Right hindlimb (tissue), 1 donor: ENCODE data around the gene TESK1.
A peak's percentile ranks its signal among the peaks of the same experiment; 100 is the strongest.

Experiments used
- DNase-seq: peaks from one replicate; pipeline ENCODE4 v3.0.0-alpha.2; 2018

The TESK1 gene

DNA sequence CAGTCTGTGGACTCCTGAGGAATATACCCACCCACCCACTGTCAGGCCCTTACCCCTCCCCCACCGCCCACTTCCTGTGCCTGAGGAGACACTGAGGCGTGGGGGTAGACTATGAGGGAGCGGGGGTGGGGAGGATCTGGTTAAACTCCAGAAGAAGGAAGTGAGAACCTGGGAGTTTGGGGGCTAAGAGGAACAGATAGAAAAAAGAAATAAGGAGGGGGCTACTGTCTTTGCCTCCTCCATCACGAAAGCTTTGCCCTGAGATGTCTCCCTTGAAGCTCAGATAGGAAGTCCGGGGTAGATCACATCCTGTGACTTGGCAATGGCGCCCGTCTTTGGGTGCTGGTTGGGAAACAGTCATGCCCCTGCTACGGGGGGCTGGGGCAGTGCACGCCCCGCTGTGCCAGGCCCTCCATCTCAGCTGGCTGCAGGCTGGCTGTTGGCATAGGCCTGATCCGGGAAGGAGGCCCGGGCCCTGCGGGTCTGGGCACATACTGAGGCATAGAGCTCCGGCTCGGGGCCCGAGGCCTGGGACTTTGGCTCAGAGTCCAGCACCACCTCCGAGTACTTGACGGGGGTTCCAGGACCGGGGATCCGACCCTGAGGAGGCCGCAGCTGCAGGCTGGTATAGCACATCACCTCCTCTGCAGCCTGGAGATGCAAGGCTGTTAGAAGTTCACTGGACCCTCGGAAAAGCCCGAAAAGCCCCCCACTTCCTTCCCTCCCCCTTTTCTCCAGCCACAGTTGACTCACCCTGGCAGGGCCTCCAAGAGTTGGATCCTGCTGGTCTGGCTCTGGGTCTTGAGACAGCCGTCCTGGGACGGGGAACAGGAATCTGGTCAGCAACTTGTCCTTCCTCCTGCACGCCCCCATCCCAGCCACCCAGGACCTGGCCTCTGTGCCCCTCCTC is 44.6 kb downstream of the TESK1 start:
- no peak for DNase-seq

DNA sequence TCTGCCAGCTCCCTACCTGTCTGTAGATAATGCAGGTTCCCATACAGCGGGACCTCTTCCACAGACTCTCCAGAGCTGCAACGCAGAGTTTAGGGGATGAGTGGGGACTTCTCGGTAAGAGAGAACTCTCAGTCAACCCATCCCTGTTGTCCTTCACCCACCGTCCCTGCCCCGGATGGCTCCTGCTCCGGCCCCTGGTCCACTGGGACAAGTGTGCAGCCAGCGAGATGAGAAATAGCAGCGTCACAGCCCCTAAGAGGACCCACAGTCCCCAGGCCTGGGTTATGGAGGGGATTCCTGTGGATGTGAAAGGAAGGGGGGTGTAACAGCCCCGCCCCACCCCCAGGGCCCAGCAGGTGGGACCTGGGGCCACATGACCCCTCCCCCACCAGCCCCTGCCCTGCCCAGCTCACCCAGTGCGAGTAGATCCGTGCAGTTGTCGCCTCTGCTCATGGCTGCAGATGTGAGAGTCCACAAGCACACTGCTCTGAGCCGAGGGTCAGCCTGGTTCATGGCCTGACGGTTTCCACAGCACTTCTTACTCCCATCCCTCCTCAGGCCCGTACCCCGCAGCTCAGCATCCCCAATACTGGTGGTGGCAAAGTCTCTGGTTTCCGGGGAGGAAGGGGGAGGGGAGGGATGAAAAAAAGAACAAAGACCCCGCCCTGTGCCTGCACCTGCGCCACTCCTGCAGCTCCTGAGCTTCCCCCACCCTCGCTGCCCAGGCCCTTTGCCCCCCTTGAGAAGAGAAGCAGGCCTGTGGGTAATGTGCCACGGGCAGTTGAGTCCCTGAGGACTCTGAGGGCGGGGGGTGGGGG is 45.5 kb downstream of the TESK1 start, which contains the start of gene SIT1:
TSS of gene SIT1 (minus strand) at position 591 of the 818 bp plus-strand sequence. CDS start at position 513, 78 bp downstream.
- no peak for DNase-seq

- DNase-seq = no peak
These were observed 47.1 kb downstream of the TESK1 start for GRCh38 chr9:35651956-35652828.

- DNase-seq = no peak
These were observed 47.8 kb downstream of the TESK1 start for GRCh38 chr9:35652829-35653209.

DNA sequence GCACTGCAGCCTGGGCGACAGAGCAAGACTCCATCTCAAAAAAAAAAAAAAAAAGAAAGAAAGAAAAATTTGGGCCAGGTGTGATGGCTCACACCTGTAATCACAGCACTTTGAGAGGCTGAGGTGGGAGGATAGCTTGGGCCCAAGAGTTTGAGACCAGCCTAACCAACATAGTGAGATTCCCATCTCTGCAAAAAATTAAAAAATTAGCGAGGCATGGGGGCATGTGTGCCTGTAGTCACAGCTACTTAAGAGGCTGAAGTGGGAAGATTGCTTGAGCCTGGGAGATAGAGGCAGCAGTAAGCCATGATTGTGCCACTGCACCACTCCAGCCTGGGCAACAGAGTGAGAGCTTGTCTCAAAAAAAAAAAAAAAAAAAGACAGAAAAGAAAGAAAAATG is 48.5 kb downstream of the TESK1 start:
- no peak for DNase-seq

GRCh38 chr9:35656348-35656747 is 51.3 kb downstream of the TESK1 start:
- DNase-seq = no peak

DNA sequence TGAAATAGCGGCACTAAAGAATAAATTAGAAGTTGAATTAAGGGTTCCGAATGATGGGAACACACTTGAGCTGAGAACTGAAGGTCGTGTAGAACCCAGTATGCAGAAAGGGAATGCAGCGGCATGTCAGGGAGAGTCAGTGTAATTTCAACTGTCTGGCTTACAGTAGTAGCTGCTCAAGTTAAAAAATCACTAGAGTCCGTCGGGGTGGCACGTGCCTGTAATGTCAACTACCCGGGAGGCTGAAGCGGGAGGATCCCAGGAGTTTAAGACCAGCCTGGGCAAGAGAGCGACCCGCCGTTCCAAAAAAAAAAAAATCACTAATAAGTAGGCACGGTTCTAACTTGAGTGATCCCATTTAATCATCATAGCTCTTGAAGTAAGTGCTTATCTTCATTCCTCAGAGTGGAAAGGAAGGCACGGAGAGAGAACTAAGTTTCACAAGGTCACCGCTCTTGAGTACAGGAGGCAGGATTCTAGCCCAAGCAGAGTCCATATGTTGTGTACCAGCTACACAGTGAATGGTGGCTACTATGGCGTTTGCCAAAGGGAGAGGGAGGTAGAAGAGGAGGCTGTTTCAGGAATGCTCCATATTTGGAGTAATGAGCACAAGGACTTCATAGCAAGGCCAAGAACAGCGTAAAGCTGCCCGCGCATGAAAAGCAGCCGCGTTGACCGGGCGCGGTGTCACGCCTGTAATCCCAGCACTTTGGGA is 51.9 kb downstream of the TESK1 start:
- DNase-seq = no peak

- DNase-seq = peak; percentile 98
These were observed 52.6 kb downstream of the TESK1 start, which contains the start of gene RMRP for GRCh38 chr9:35657546-35658136. Gene RMRP, minus strand, starts transcription at chr9:35658019.

DNA sequence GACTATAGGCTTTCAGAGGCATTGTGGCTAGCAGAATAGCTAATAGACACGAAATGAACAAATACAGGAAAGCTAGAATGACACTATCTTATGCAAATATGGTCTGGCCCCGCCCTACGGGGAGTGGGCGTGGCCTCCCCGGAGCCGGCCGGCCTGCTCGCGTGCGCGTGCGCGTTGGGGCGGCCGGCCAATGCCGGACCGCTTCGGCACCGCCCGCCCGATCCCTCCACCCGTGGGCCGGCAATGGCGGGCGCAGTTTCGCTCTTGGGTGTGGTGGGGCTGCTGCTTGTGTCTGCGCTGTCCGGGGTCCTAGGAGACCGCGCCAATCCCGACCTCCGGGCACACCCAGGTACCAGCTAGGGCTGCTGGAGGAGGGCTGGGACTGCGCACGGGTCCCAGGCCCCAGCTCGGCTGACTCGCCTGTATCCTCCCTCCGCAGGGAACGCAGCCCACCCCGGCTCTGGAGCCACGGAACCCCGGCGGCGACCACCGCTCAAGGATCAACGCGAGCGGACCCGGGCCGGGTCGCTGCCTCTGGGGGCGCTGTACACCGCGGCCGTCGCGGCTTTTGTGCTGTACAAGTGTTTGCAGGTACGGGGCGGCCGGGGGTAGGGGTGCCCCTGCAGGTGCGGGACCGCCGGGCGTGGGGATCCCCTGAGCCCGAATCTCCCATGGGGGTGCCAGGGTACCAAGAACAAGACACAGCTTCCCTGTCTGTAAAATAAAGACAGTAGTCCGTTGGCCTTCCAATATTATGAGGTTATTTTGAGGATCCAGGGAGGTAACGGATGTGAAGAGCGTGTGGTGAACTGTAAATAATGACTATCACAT is 53.3 kb downstream of the TESK1 start, which contains the start of gene CCDC107:
TSS of gene CCDC107 (plus strand) at position 156 of the 831 bp plus-strand sequence. CDS start at position 244, 88 bp downstream.
- peak; percentile 93 for DNase-seq

DNA sequence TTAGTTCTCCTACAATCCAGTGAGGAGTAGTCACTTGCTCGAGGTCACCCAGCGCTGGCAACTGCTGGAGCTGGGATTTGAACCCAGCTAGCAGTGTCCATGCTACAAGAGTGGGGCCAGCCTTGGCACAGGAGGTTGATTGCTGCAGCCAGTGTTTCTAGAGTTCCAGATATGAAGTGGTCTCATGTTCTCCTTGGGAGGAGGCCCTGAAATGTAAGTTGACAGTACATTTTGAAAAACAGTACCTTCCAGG is 53.8 kb downstream of the TESK1 start:
- no peak for DNase-seq

DNA sequence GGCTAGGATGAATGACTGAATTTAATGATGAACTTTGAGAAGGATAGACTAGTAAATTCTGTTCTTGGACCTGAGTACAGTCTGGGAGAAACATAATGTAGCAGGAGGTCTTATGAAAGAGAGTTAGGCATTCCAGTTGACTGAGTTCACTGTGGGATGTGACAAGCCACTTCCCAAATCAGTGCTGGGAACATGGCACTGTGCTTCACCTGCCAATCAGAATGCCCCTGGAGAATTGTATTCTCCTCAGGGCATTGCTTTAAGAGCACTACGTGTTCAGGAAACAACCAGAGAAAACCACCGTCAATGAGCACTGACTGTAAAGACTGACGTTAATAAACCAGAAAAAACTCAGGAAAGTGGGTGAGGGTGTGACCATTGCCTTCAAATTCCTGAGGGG is 54.3 kb downstream of the TESK1 start:
- DNase-seq = no peak
